PC-9 (cell line): ENCODE results near the gene PLEKHF1.

Experiments
- CTCF ChIP-seq: fragments of 200-600 bp; sonication (generic); conservative IDR thresholded peaks from 2 replicates; pipeline ENCODE4 v1.6.1; 2017; ENCODE audit warnings: mixed run types, antibody characterized with exemption, mild to moderate bottlenecking, moderate library complexity
- EZH2 ChIP-seq: fragments of 200-600 bp; sonication (generic); IDR thresholded peaks from 2 replicates; pipeline ENCODE4 v1.8.0; 2017; ENCODE audit warnings: antibody characterized with exemption, low read depth

- TF ChIP-seq CTCF (no peak), EZH2 (no peak)
These were observed 47.7 kb downstream of the PLEKHF1 start for GRCh38 chr19:29712744-29713516.
